Testis (tissue), 2 donors: ENCODE measurements around the gene NBPF11.
"Not testable (repeated sequence)": the region's sequence is repeated elsewhere in the genome, so short reads cannot be mapped to it uniquely, and the experiment has no call there.

ENCODE experiments used
- POLR2A ChIP-seq: fragments of 450-650 bp; IDR thresholded peaks from one replicate; pipeline ENCODE4 v1.6.1; 2017; ENCODE audit warnings: antibody characterized with exemption, mild to moderate bottlenecking, moderate library complexity
- TF ChIP-seq, protein P1 (sequence below), 3 experiments: fragments of 450-650 bp in 2 of 3; fragments of 200-600 bp in 1 of 3; sonication (generic) in 1 of 3; IDR thresholded peaks; one replicate each; pipeline ENCODE4 v1.5.1; 2016 to 2019; ENCODE audit warnings: antibody characterized with exemption in 3 of 3, mild to moderate bottlenecking in 2 of 3, moderate library complexity in 1 of 3

DNA sequence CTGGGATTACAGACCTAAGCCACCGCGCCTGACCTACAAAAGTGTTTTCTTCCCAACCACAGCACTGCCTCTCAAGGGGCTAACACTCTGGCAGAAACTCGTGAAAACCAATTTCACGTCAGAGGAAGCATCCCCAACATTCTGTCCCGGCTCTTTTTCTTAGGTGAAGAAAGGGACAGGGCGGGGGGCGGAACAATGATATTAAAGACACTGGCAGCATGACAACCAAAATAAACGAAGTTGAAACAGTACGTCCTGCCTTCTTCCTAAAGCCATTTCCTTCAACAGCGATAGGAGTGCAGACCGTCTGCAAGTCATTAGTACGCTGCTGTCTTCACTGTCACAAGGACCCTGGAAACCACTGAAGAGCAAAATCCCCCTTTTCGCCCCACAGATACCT, 74.0 kb downstream of the NBPF11 start:
- TF ChIP-seq, protein P1, sequence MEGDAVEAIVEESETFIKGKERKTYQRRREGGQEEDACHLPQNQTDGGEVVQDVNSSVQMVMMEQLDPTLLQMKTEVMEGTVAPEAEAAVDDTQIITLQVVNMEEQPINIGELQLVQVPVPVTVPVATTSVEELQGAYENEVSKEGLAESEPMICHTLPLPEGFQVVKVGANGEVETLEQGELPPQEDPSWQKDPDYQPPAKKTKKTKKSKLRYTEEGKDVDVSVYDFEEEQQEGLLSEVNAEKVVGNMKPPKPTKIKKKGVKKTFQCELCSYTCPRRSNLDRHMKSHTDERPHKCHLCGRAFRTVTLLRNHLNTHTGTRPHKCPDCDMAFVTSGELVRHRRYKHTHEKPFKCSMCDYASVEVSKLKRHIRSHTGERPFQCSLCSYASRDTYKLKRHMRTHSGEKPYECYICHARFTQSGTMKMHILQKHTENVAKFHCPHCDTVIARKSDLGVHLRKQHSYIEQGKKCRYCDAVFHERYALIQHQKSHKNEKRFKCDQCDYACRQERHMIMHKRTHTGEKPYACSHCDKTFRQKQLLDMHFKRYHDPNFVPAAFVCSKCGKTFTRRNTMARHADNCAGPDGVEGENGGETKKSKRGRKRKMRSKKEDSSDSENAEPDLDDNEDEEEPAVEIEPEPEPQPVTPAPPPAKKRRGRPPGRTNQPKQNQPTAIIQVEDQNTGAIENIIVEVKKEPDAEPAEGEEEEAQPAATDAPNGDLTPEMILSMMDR (IDR thresholded peaks at IDR 0.05), result not testable (repeated sequence)
- TF ChIP-seq POLR2A, result not testable (repeated sequence)
